GM19239 (cell line): Measurements from ENCODE around the gene TMEM238.
"Not testable (repeated sequence)": the region's sequence is repeated elsewhere in the genome, so short reads cannot be mapped to it uniquely, and the experiment has no call there.

ENCODE experiments used
- DNase-seq: peaks from one replicate; pipeline ENCODE4 v3.0.0; 2011; ENCODE audit warnings: low spot score; ENCODE audit not compliant: insufficient read length
- FAIRE-seq: peaks from 2 replicates; lab custom pipeline; 2011; peaks lifted over from hg19 to GRCh38; lab: Jason Lieb, UNC

The TMEM238 gene

DNA sequence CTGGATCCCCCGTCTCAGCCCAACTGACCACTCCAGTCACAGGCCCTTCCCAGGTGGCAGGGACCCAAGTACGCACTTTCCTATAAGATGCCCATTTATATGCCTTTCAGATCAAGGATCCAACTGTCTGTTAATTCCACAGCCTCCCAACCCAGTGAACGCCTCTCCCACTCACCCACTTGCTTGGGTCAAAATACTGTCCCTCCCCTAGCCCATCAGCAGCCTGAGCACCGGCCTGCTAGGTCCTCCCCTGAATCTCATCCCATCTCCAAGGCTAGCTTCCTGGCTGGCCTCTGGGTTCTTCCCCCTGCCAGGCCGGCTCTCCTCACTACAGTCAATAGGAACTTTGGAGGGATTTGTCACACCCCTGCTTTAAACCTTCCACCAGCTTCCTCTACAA lies 21.5 kb upstream of the TMEM238 start:
- FAIRE-seq (no peak), DNase-seq (no peak)

DNA sequence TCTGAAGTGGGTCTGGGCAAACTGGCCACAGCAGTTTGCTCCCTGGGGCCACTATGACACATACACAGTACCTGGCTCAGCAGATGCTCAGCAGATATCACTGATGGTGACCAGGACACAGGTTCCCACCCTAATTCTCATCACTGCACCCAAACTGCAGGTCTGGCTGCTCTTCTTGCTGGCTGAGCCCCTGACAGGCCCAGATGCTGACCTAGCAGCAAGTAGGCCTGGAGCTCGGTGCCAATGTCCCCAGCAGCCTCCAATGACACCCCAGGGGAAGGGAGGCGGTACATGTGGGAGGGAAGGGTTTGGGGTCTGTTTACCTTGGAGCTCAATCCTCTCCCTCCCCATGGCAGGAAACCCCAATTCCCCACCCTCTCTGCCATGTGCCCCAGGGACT lies 18.4 kb upstream of the TMEM238 start:
- no peak for DNase-seq
- no peak for FAIRE-seq

DNA sequence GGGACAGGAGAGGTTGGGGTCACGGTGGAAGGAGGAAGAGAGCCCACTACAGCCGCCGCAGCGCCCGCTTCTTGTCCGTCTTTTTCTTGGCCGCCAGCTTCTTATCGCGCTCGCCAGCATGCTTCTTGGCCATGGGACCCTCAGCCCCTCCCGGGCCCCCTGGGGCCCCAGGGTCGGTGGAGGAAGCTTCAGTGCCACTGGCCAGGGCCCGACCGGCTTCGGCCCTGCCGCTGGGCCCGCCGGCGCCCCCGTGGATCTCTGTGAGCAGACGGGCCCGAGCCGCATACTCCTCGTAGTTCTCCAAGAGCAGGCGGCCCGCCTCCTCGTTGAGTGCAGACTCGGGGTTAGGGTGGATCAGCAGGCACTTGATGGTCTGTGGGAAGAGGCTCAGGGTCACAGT lies 17.3 kb upstream of the TMEM238 start:
- FAIRE-seq, DNase-seq: not testable (repeated sequence)

DNA sequence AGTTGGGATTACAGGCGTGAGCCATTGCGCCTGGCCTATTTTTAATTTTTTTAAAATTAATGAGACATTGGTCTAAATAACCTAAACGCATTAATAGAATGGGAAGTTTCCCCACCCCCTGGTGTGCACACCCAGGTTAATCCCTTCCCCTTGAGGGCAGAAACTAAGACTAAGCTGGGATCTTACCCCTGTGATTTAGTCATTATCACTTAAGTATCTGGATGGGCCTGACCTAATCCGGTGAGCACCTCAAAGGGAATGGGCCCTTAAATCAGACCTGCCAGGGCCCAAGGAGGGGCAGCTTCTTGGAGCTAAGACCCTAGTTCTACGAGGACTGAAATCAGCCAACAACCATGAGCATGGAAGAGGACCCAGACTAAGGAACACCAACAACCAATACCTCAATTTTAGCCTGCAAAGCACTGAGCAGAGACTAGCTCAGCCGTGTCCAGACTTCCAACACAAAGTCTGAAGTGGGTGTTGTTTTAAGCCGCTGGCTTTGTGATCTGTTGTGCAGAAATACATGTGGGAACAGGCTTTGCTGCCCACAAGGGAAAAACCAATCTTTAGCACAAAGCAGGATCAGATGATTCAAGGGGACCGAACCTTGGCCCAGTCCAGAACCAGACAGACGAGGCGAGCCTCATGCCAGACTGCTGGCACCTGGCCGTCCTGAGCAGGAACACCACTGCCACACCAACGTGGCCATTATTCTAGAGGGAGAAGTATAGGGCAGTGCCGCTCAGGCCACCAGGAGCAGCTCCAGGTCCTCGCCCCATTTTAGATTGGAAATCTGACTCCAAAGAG lies 16.4 kb upstream of the TMEM238 start:
- no peak for DNase-seq
- FAIRE-seq: no peak

DNA sequence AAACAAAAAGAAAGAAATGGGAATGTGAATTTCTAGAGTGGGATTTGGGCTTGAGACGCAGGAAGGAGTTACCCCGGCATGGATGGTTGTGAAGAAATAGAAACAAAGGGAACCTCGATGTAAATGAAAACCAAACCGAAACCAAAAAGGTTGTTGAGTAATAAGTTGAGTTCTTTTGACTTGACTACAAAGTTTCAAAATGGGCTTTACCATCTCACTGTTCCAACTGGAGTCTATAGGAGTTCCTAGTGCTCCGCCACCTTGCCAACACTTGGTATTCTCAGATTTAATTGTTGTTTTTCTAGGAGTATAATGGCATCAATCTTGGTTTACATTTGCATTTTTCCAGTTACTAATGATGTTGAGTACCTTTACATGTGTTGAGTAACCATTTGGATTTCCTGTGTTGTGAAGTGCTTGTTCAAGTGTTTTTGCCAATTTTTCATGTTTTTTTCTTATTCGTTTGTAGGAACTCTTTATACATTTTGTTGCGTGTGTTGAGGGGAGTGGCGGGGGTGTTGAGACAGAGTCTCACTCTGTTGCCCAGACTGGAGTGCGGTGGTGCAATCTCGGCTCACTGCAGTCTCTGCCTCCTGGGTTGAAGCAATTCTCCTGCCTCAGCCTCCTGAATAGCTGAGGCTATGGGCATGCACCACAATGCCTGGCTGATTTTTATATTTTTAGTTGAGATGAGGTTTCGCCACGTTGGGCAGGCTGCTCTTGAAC lies 14.3 kb upstream of the TMEM238 start:
- DNase-seq (no peak), FAIRE-seq (peak; percentile 61)

DNA sequence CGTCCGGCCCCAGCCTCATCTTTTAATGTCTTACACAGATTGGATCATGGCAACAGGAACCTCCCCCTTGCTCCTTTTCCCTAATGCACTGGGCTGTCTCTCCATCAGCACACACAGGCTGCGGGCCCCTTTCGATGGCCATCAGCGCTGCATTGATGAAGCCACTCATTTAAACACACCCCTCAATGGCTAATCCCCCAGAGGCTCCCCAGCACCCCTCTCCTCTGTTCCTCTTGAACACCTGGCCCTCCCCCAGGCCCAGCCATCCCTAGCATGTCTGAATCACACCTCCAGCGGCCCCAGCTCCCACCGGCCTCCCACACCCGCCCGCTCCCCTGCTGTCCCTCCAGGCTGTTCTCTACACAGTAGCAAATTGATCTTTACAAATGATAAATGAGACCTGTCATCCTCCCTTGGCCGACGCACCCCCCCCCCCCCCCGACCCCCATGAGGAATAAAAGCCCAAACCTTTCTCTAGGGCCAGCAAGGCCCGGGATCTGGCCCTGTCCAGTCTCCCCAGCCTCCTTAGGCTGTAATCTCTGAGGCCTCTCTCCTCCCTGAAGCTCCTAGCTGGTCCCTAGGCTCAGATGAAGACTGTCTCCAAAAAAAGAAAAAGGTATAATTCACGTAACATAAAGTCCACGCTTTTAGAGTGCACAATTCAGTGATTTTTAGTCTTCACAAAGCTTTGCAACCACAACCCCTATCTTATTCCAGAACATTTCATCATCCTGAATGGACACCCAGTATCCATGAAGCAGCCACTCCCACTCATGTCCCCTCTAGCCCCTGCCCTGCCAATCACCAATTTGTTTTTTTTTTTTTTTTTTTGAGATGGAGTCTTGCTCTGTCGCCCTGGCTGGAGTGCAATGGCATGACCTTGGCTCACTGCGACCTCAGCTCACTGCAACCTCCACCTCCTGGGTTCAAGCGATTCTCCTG lies 9.0 kb upstream of the TMEM238 start:
- no peak for FAIRE-seq

DNA sequence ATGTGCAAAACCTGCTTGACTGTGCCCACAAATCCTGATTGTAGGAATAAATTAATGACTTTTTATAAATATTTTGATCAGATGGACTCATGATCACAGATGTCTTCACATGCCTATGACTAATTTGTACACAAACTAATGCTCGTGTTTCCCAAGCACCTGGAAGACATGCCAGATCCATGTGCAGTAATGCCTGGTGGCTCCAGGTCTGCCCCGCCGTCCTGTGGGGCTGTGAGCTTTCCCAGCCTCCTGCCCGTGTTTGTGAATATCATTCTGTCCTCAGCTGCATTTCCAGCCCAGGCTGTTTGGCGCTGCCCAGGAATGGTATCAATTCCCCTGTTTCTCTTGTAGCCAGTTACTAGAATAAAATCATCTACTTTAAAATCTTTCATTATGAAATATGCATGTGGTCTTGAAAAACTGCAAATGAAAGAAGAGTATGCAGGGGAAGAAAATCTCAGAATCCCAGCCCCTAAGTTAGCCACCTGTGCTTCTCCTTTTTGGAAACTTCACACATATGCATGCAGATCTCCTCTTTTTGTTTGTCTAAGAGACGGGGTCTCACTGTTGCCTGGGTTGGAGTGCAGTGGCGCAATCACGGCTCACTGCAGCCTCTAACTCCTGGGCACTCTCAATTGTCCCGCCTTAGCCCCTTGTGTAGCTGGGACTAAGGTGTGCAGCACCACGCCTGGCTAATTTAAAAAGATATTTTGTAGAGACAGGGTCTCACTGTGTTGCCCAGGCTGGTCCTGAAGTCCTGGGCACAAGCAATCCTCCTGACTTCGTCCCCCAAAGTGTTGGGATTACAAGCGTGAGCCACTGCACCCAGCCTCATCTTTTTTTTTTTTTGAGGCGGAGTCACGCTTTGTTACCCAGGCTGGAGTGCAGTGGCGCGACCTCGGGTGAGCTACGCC lies 7.9 kb upstream of the TMEM238 start:
- DNase-seq: no peak
- FAIRE-seq: no peak

More for the DNA sequence above, 9.0 kb upstream of the TMEM238 start:
- no peak for DNase-seq

DNA sequence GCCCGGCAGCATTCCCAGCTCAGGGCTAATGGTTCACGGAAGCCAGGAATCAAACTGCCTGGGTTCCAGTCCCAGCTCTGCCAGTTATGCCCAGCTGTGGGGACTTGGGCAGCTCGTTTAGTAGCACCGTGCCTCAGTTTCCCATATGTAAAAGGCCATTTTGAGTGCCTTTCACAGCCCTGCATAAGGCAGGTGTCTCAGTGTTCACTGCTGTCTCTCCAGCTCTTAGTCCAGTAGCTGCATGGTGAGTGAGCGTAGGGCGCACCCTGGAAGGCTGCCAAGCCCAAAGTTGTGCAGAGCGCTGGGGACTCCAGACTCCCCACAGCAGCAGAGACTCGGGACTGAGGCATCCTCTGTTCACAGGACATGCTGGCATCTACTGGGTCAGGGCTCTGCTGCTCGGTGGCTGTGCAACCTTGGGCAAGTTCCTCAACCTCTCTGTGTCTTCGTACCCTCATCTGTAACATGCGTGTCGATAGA lies 7.1 kb upstream of the TMEM238 start:
- DNase-seq (no peak), FAIRE-seq (no peak)

DNA sequence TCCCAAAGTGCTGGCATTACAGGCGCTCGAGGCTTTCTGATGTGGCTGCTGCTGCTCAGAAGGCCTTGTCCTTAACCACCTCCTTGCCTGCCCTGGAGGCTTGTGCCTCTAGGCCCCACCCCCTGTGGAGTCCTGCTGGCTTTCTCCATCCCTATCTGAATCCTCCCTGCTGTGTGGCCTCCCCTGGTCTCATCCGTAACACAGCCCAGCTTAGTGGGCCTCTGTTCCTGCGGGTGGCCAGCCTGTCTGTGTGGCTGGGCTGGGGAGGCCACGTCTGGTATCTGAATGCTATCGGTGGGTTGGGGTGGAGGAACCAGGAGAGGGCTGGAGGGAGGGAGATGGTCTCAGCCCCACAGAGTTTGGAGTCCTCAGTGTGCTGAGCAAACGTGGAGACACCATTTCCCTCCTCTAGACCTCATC lies 6.4 kb upstream of the TMEM238 start:
- FAIRE-seq: no peak
- DNase-seq: no peak

DNA sequence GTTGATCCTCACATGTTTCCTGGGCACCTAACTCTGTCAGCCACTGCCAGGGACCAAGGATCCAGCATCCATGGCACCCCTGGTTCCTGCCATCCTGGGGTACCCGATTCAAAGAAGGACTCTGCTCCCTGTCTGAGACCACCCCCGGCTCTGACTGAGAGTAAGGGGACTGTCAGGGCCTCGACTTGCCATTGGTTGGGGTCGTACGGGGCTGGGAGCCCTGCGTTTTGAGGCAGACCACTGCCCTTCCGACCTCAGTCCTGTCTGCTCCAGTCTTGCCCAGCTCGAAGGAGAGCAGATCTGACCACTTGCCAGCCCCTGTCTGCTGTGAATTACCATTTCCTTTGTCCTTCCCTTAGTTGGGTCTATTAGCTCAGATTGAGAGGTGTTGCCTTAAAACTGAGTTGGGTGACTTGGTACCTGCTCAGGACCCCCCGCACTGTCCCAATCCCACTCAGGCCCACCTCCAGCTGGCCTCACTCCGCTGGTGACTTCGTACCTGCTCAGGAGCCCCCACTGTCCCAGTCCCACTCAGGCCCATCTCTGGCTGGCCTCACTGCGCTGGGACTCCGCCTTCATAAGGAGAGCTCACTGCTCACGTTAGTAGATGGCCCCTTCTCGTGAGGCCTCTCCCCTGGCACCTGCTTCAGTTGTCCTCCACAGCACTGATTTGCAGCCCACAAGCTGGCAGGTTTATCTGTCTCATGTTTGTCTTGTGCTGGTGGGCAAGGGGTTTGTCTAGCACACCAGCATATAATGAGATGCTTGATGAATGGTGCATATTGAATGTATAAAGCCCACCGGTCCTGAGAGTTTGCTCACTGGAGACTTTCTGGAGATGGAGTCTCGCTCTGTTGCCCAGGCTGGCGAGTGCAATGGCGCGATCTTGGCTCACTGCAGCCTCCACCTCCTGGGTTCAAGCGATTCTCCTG lies 5.6 kb upstream of the TMEM238 start:
- FAIRE-seq: no peak
- DNase-seq: no peak

DNA sequence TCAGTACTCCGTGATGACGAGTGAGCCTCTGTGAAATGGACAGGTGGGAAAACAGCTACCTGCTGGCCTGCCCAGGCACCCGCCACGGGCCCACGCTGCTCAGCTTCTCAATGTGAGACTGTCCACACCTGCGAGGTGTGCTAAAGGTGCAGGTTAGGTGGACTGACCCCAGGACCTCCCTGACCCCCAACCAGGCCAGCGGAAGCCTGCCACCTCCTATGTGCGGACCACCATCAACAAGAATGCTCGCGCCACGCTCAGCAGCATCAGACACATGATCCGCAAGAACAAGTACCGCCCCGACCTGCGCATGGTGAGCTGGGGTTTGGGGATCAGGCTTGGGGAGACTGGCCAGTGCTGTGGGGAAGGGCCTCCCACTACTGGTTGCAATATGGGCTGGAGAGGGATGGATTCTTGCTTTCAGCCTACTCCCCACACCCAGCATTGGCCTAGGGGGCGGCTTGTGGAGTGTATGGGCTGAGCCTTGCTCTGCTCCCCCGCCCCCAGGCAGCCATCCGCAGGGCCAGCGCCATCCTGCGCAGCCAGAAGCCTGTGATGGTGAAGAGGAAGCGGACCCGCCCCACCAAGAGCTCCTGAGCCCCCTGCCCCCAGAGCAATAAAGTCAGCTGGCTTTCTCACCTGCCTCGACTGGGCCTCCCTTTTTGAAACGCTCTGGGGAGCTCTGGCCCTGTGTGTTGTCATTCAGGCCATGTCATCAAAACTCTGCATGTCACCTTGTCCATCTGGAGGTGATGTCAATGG lies 3.8 kb upstream of the TMEM238 start:
- DNase-seq: no peak
- FAIRE-seq: no peak

DNA sequence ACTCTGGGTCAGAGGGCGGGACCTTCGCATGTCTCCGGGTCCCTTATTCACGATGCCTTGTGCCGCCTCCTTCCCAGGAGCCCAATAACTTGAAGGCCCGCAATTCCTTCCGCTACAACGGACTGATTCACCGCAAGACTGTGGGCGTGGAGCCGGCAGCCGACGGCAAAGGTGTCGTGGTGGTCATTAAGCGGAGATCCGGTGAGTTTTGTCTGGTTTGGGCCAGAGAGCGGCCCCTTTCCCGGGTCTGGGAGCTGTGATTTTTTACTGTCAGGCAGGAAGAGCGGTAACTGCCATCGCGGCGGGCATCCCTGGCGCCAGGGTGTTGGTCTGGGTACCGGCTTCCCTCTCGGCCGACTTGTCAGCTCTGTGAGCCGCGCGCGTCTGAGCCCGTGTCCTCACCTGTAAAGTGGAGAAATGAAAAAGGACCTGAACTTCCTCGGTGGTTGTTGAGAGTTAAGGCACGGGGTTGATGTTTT lies 2.4 kb upstream of the TMEM238 start:
- FAIRE-seq: no peak

DNA sequence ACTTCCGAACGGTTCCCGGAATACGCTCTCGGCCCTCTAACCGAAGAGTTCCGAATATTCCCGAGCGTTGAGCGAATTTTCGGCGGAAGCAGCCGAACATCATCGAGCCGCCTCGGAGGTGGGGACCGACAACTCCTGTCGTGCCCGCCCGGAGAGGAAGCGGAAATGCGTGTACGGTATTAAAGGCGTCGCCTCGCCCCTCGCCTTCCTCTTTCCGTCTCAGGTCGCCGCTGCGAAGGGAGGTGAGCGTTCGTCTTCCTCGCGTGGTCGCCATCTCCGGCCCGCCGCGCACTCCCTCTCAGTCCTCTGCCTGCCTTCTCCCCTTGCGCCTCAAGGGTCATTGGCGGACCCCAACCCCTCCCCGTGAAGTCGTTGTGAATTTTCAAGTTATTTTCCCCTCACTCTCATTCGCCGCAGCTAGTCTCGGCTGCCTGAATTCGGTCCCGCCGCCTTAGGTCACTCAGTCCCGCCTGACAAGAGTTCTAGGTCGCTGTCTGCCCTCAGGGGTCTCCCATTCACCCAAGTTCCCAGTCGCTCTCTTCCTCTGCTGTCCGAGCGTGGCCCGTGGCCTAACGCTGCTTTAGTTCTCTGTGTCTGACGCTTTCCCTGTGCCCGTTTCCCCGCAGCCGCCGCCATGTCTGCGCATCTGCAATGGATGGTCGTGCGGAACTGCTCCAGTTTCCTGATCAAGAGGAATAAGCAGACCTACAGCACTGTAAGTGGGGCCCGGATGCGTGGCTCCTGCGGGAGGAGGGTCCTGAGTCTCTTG lies 1.8 kb upstream of the TMEM238 start, which contains the start of gene RPL28:
RPL28 (plus strand) TSS at position 209 of the 769 bp plus-strand sequence; CDS start at position 635, 426 bp downstream.
- FAIRE-seq: peak; percentile 96
- DNase-seq: peak; percentile 94

More for the DNA sequence above, 2.4 kb upstream of the TMEM238 start:
- DNase-seq: no peak

DNA sequence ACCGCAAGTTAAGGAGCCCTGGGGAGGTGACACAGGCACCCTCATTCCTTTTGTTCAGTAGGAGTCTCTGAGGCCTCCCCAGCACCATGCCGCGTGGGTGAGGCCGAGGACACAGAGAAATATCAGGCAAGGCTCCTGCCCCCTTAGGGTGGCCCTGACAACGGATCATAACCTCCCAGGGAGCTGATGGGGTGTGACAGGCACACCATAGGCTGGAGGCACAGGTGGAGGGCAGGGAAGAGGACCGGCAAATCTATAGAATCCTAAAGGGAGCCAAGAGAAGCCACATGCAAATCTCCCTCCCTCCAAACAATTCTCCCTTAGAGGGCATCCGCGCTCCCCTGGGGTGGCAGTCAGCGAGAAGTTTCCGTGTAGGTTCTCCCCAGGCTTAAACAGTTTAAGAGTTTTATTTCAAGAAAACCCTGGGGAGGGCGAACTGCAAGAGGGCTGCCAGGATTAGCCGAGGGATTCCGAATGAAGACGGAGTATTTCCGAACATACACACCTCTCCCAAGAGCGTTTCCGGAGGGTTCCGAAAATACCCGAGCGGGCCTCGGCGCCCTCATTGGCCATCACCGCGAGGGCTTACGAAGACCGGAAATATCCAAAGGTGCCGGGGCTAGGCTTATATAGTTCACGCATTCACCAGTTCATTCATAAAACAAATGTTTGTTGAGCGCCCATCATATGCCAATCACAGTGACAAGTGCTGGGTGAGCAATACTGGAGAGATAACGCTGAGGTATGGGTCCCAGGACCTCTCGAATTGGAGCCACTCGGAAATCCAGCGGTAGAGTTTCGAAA lies 1.0 kb upstream of the TMEM238 start:
- FAIRE-seq (no peak), DNase-seq (peak; percentile 93)

DNA sequence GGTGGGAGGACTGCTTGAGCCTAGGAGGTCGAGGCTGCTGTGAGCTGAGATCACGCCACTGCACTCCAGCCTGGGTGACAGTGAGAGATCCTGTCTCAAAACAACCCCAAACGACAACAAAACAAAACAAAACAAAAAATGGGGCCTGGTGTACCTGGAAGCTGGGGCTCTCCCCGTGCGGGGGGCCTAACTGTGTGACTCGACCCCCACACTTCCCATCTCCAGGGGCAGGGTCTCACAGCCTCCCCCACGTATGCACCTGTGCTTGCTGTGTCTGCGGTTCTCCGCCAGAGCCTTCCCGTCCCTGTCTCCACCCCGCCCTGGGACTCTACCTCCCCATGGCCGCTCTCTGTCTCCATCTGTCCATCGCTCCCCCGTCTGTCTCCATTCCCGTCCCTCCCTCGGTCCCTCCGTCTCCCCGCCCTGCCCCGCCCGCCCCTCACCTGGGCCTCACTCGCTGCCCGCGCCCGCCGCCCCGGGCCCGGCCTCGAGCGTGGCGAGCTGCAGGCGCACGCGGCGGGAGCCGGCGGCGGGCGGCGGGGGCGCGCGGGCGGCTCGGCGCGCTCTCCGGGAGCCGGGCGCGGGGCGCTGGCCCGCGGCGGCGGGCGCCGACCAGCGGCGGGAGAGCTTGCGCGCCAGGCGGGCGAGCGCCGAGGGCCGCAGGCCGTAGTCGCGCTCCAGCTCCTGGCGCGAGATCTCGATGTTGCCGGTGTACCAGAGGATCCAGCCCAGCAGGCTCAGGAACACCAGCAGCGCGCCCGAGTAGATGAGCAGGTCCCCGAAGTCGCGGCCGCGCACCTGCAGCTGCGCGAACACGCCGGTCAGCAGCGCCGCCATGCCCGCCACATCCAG lies 587 bp downstream of the TMEM238 start:
- peak; percentile 87 for DNase-seq
- no peak for FAIRE-seq
